ENCODE results near the gene NOXA1.

DNA sequence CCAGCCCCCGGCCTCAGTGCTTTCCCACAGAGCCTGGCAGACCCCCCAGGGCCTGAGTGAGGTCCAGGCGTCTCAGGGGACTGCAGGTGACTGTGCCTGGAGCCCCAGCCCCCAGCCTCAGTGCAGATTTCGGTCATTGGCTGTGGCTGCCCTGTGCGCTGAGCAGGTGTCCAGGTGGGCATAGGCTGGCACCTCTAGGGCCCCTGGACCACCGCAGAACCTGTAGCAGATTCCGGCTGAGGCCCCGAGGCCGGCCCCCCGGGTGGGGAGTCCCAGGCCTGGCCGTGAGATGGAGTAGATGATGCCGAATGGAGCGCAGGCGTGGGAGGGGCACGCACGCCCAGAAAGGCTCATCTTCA lies 12.3 kb upstream of the NOXA1 start:
- TF ChIP-seq POLR2A (IDR thresholded peaks at IDR 0.05) (no peak), POLR2AphosphoS5 (IDR thresholded peaks at IDR 0.05) (no peak)
